ENCODE measurements around the gene DIP2C. TPM values are rescaled to one million over a fixed set of nuclear protein-coding genes. Genes with fewer than 3 reads are reported as not detected.

Gene DIP2C
- total RNA-seq, 2 donors from 2014 or later, result 13.0 to 13.7 TPM

DNA sequence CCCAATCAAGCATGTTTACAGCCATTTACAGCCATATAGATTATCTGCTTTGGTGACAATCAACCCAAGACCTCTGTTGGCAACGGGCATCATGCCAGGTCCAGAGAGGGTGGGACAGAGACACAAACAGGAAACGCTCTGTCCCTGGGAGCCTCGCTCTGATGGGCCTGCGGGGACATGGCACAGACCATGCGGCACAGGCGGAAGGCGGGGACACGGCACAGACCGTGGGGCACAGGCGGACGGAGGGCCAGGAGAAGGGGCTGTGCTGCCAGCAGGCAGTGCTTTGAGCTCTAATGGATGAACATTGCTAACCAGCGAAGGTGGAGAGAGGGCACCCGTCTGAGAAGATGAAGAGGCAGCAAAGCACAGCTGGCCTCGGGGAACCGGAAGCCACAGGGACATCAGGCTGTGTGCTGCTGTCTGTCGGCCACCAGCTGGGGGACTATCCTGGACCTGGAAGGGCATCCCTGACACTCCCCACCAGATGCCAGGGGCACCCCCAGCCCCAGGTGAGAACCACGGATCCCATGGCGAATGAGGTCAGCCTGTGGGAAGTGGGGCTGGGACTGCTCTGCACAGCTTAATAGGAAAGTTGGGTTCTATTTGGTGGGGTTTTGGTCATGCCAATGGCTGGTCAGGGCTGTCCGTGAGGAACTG is 61.0 kb downstream of the DIP2C start:
- H3K9me3 Mint-ChIP-seq, result no peaks in the 10 kb centered on the region
- Histone ChIP-seq H3K9ac (ENCODE audit: extremely low read depth, low read length, poor library complexity, severe bottlenecking) (no peak overlapping the region), H3K4me3 (ENCODE audit: low read length) (no peak overlapping the region), H3K27ac (ENCODE audit: low read depth, low read length) (no peak overlapping the region), H3K9me3 (ENCODE audit: control insufficient read depth, low read length) (no peaks in the 10 kb centered on the region), H3K36me3 (ENCODE audit: control insufficient read depth, insufficient read depth, low read length) (peaks cover 3% of the 10 kb centered on the region), H3K4me1 (ENCODE audit: control insufficient read depth, insufficient read depth, low read length) (peaks cover 14% of the 10 kb centered on the region), H3K27me3 (ENCODE audit: control insufficient read depth, insufficient read depth, low read length, poor library complexity, severe bottlenecking) (no peaks in the 10 kb centered on the region)
- H3K4me3 Mint-ChIP-seq, result no peak overlapping the region
- DNase-seq, result no peak
- H3K27ac Mint-ChIP-seq, result no peak overlapping the region
- peaks cover 17% of the 10 kb centered on the region for H3K4me1 Mint-ChIP-seq
- H3K27me3 Mint-ChIP-seq (ENCODE audit: insufficient read depth), result no peaks in the 10 kb centered on the region
- TF ChIP-seq, protein P1, sequence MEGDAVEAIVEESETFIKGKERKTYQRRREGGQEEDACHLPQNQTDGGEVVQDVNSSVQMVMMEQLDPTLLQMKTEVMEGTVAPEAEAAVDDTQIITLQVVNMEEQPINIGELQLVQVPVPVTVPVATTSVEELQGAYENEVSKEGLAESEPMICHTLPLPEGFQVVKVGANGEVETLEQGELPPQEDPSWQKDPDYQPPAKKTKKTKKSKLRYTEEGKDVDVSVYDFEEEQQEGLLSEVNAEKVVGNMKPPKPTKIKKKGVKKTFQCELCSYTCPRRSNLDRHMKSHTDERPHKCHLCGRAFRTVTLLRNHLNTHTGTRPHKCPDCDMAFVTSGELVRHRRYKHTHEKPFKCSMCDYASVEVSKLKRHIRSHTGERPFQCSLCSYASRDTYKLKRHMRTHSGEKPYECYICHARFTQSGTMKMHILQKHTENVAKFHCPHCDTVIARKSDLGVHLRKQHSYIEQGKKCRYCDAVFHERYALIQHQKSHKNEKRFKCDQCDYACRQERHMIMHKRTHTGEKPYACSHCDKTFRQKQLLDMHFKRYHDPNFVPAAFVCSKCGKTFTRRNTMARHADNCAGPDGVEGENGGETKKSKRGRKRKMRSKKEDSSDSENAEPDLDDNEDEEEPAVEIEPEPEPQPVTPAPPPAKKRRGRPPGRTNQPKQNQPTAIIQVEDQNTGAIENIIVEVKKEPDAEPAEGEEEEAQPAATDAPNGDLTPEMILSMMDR (conservative IDR thresholded peaks at IDR 0.05), result no peak
- WGBS, 2 experiments (ENCODE audit: insufficient coverage in 1 of 2, insufficient read length in 1 of 2), result 91 to 94% methylated on average over 14 to 19 of the region's 19 CpGs
- H3K36me3 Mint-ChIP-seq (ENCODE audit: low read depth), result no peaks in the 10 kb centered on the region

DNA sequence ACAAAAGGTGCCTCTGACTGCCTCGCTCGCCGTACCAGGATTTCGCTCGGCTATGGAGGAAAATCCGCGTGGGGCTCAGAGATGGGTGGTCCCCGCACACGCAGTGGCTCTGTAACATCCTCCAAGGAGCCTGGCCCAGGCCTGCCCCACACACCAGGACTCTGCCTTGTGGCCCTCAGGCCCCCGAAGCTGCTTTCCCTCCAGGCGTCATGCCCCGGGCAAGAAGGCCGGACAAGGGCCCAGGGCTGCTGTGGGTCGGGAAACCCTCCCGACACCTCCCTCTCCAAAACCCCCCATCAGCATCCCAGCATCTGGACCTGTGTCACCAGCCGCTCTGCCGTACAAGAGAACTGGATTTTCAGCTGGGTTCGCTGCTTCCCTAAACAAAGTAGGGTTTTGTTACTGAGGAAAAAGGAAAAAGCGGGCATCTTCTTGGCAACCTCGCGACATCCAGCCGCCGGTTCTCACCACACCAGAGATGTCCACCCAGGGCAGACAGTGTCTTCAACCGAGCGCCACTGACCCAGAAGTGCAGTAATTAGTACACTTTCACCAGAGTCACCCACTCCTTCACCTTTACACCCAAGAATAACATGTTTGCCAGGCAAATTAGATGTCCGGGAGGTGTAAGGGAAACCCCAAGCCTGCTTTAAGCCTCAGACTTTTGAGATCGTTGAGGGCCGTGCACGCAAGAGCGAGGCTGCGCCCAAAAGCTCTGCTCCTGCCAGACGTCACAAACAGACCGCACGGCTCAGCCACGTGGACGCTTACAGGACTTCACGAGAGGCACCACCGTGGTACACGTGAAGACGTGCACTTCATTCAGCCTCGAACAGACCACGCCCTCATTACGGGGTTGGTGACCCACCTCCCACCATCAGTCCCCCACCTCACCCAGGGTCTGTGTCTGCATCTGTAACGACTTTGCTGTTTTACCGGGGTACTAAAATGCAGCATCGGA is 62.2 kb downstream of the DIP2C start:
- Mint-ChIP-seq H3K27me3 (ENCODE audit: insufficient read depth) (no peaks in the 10 kb centered on the region), H3K36me3 (ENCODE audit: low read depth) (no peaks in the 10 kb centered on the region), H3K9me3 (no peaks in the 10 kb centered on the region), H3K27ac (no peak overlapping the region), H3K4me3 (no peak overlapping the region), H3K4me1 (peaks cover 17% of the 10 kb centered on the region)
- H3K9ac ChIP-seq (ENCODE audit: extremely low read depth, low read length, poor library complexity, severe bottlenecking), result no peak overlapping the region
- no peak overlapping the region for H3K27ac ChIP-seq (ENCODE audit: low read depth, low read length)
- TF ChIP-seq, protein P1 (conservative IDR thresholded peaks at IDR 0.05), result no peak
- H3K4me1 ChIP-seq (ENCODE audit: control insufficient read depth, insufficient read depth, low read length), result peaks cover 14% of the 10 kb centered on the region
- H3K27me3 ChIP-seq (ENCODE audit: control insufficient read depth, insufficient read depth, low read length, poor library complexity, severe bottlenecking), result no peaks in the 10 kb centered on the region
- 93% methylated on average over 36 to 46 of the region's 46 CpGs for WGBS, 2 experiments (ENCODE audit: insufficient coverage in 1 of 2, insufficient read length in 1 of 2)
- peaks cover 3% of the 10 kb centered on the region for H3K36me3 ChIP-seq (ENCODE audit: control insufficient read depth, insufficient read depth, low read length)
- H3K9me3 ChIP-seq (ENCODE audit: control insufficient read depth, low read length), result no peaks in the 10 kb centered on the region
- no peak for DNase-seq
- H3K4me3 ChIP-seq (ENCODE audit: low read length), result no peak overlapping the region

DNA sequence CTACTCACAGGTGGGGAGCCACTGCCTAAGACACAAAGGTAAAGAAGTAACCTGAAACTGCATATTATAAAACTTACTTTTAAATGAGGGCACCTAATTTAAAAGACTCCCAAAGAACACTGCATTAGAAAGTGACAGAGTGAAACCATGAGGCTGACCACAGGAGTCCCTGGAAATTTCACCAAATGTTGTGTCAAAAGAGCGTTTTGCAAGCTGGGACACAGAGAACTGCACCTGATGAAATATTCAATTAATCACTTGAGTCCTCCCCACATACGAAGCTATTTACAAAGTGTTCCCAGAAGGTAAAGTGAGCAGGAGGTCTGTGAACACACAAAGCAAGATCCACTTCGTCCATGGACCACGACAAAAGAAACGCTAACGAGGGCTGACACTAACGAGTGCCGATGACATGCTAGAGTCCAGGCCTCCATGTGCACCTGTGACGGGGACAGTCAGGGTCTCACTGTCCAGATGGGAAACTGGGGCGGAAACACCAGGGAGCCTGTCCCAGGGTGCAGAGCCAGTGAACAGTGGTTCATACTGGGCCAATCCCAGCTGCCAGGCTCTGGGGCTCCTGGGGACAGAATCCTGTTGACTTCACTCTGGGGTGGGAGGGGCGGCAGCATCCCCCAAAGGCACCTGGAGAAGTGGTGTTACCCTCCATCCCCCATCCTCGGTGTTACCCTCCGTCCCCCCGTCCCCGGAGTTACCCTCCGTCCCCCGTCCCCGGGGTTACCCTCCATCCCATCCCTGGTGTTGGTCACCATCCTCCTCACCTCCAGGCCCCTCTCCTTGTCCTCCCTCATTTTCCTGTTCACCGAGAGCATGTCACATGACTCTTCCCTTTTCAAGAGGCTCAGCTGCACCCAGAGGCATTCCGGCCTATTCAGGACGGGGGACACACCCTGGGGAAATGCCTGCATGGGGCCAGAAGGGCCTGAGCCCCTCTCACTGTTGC is 63.4 kb downstream of the DIP2C start:
- Histone ChIP-seq H3K27me3 (ENCODE audit: control insufficient read depth, insufficient read depth, low read length, poor library complexity, severe bottlenecking) (no peaks in the 10 kb centered on the region), H3K4me3 (ENCODE audit: low read length) (no peak overlapping the region), H3K9me3 (ENCODE audit: control insufficient read depth, low read length) (no peaks in the 10 kb centered on the region), H3K9ac (ENCODE audit: extremely low read depth, low read length, poor library complexity, severe bottlenecking) (peak overlapping the region; percentile 43), H3K36me3 (ENCODE audit: control insufficient read depth, insufficient read depth, low read length) (peaks cover 3% of the 10 kb centered on the region), H3K4me1 (ENCODE audit: control insufficient read depth, insufficient read depth, low read length) (peaks cover 14% of the 10 kb centered on the region), H3K27ac (ENCODE audit: low read depth, low read length) (peak overlapping the region; percentile 91)
- 92% methylated on average over 12 to 21 of the region's 21 CpGs for WGBS, 2 experiments (ENCODE audit: insufficient coverage in 1 of 2, insufficient read length in 1 of 2)
- Mint-ChIP-seq H3K27me3 (ENCODE audit: insufficient read depth) (no peaks in the 10 kb centered on the region), H3K36me3 (ENCODE audit: low read depth) (peaks cover 4% of the 10 kb centered on the region), H3K9me3 (no peaks in the 10 kb centered on the region), H3K27ac (peak overlapping the region; percentile 91), H3K4me1 (peaks cover 17% of the 10 kb centered on the region), H3K4me3 (no peak overlapping the region)
- DNase-seq, result peak; percentile 43
- TF ChIP-seq, protein P1 (conservative IDR thresholded peaks at IDR 0.05), result no peak
